SK-N-SH (cell line): ENCODE results near the gene GRAPL.
"Not testable (repeated sequence)": the region's sequence is repeated elsewhere in the genome, so short reads cannot be mapped to it uniquely, and the experiment has no call there.

Experiments used
- CTCF ChIP-seq: fragments of 200-600 bp; sonication (generic); IDR thresholded peaks from 2 replicates; pipeline ENCODE4 v1.6.1; 2017; ENCODE audit warnings: antibody characterized with exemption, mild to moderate bottlenecking, moderate library complexity
- EP300 ChIP-seq, 2 experiments: IDR thresholded peaks; 2 replicates each; pipeline versions ENCODE4 v1.4.0 to v1.6.1; 2012; ENCODE audit warnings: borderline replicate concordance in 1 of 2, low read depth in 1 of 2, low read length in 1 of 2
- EZH2phosphoT487 ChIP-seq: fragments of 200-600 bp; sonication (generic); IDR thresholded peaks from 2 replicates; pipeline ENCODE4 v1.6.1; 2017; ENCODE audit warnings: low read depth, mixed run types, mild to moderate bottlenecking, antibody characterized with exemption, moderate library complexity, borderline replicate concordance
- TAF1 ChIP-seq: IDR thresholded peaks from 2 replicates; pipeline ENCODE4 v1.6.1; 2012; ENCODE audit warnings: low read depth, mild to moderate bottlenecking, low read length, moderate library complexity, borderline replicate concordance
- TCF12 ChIP-seq: IDR thresholded peaks from 2 replicates; pipeline ENCODE4 v1.4.0; 2012
- USF2 ChIP-seq: fragments of 150-350 bp; IDR thresholded peaks from 2 replicates; pipeline ENCODE4 v1.6.1; 2017; ENCODE audit warnings: antibody characterized with exemption, low read length, low read depth, borderline replicate concordance

GRCh38 chr17:19145471-19145870 is 18.1 kb downstream of the GRAPL start:
- TF ChIP-seq TAF1; CTCF; EP300 (IDR thresholded peaks at IDR 0.05; ENCODE audit: borderline replicate concordance in 1 of 2, low read depth in 1 of 2, low read length in 1 of 2); TCF12; USF2; EZH2phosphoT487: not testable (repeated sequence)
